Subcutaneous adipose tissue (tissue), 4 donors: ENCODE data around the gene IFT122. TPM values are rescaled to one million over a fixed set of nuclear protein-coding genes. Genes with fewer than 3 reads are reported as not detected.

Experiments
- CTCF ChIP-seq: fragments of 450-650 bp; IDR thresholded peaks from one replicate; pipeline ENCODE4 v1.5.1; 2016; ENCODE audit warnings: low read depth, mild to moderate bottlenecking, control low read depth, antibody characterized with exemption, moderate library complexity
- total RNA-seq, 4 donors: library from RNA; depleted of rRNA; stranded (reverse); fragments of >200 nt; gene quantifications; one replicate each; pipeline ENCODE4 v1.1.0, GENCODE V29; 2016

The IFT122 gene
- total RNA-seq, 4 donors from 2014 or later = 26.4 to 57.3 (median 45.3) TPM

- no peak for TF ChIP-seq CTCF
Observed at GRCh38 chr3:129558081-129558771, 118.2 kb downstream of the IFT122 start.

- TF ChIP-seq CTCF = no peak
Observed at GRCh38 chr3:129558772-129559564, 118.9 kb downstream of the IFT122 start.

- TF ChIP-seq CTCF = no peak
Observed at GRCh38 chr3:129559565-129560079, 119.6 kb downstream of the IFT122 start.

GRCh38 chr3:129560269-129560787, 120.3 kb downstream of the IFT122 start:
- TF ChIP-seq CTCF = no peak

GRCh38 chr3:129560911-129561594, 121.0 kb downstream of the IFT122 start:
- TF ChIP-seq CTCF = no peak

GRCh38 chr3:129561619-129562248, 121.7 kb downstream of the IFT122 start:
- TF ChIP-seq CTCF = no peak
